PC-3 (cell line): Measurements from ENCODE around the gene OXCT2. TPM values are rescaled to one million over a fixed set of nuclear protein-coding genes. Genes with fewer than 3 reads are reported as not detected.

Experiments
- ATAC-seq: fragments of 200-7000 bp; cut with Tn5 transposase; 2 replicates; pipeline ENCODE4 v1.9.1; 2020; ENCODE audit warnings: mild to moderate bottlenecking, moderate library complexity
- BruUV-seq: library from RNA; stranded (reverse); fragments of 400-500 nt; replicated peaks from 2 replicates; lab custom pipeline; 2021; lab: Mats Ljungman, UMichigan
- CTCF ChIA-PET: fragments of 300-600 bp; sonication (Branson Sonifier 250); formaldehyde crosslinking; loops from one replicate; lab custom pipeline; 2022; ENCODE audit warnings: antibody characterized with exemption; lab: Charles Lee
- POLR2A ChIA-PET: fragments of 300-600 bp; sonication (Branson Sonifier 250); formaldehyde crosslinking; loops from one replicate; lab custom pipeline; 2022; ENCODE audit warnings: antibody characterized with exemption; ENCODE audit not compliant: unreplicated experiment; lab: Charles Lee
- DNase-seq: peaks from one replicate; pipeline ENCODE4 v3.0.0-alpha.2; 2015
- H2AFZ ChIP-seq: fragments of 300-600 bp; sonication (generic); 2 replicates; pipeline ENCODE4 v1.6.0; 2016; ENCODE audit warnings: antibody characterized with exemption, low read length
- H3F3A ChIP-seq: fragments of 300-600 bp; sonication (generic); one replicate; pipeline ENCODE4 v1.6.0; 2017; ENCODE audit warnings: antibody characterized with exemption, low read length, control low read depth, mild to moderate bottlenecking; ENCODE audit not compliant: unreplicated experiment
- H3K27ac ChIP-seq: fragments of 300-600 bp; sonication (generic); 2 replicates; pipeline ENCODE4 v1.5.1; 2016; ENCODE audit warnings: mild to moderate bottlenecking, low read length
- H3K27me3 ChIP-seq: fragments of 300-600 bp; sonication (generic); 2 replicates; pipeline ENCODE4 v1.6.1; 2016; ENCODE audit warnings: low read length, mixed read lengths
- H3K36me3 ChIP-seq: fragments of 300-600 bp; sonication (generic); 2 replicates; pipeline ENCODE4 v1.6.1; 2016; ENCODE audit warnings: low read depth, mixed run types, low read length, mixed read lengths
- H3K4me1 ChIP-seq: fragments of 300-600 bp; sonication (generic); 2 replicates; pipeline ENCODE4 v1.5.1; 2016; ENCODE audit warnings: low read length; ENCODE audit not compliant: insufficient read depth
- H3K4me2 ChIP-seq: fragments of 300-600 bp; sonication (generic); 2 replicates; pipeline ENCODE4 v1.6.0; 2016; ENCODE audit warnings: low read length
- H3K4me3 ChIP-seq: fragments of 300-600 bp; sonication (generic); 2 replicates; pipeline ENCODE4 v1.5.1; 2016; ENCODE audit warnings: mild to moderate bottlenecking, low read length, mixed read lengths
- H3K79me2 ChIP-seq: fragments of 300-600 bp; sonication (generic); 2 replicates; pipeline ENCODE4 v1.6.1; 2017; ENCODE audit warnings: low read length, mixed read lengths
- H3K9ac ChIP-seq: fragments of 300-600 bp; sonication (generic); 2 replicates; pipeline ENCODE4 v1.6.0; 2016; ENCODE audit warnings: mild to moderate bottlenecking, low read length
- H3K9me2 ChIP-seq: fragments of 300-600 bp; sonication (generic); replicated peaks from 2 replicates; pipeline ENCODE4 v1.6.1; 2016; ENCODE audit warnings: mixed run types, low read length, mixed read lengths
- H3K9me3 ChIP-seq: fragments of 300-600 bp; sonication (generic); 2 replicates; pipeline ENCODE4 v1.6.1; 2016; ENCODE audit warnings: low read length, mixed read lengths
- H4K20me1 ChIP-seq: fragments of 300-600 bp; sonication (generic); 2 replicates; pipeline ENCODE4 v1.6.1; 2016; ENCODE audit warnings: low read length, mixed read lengths
- EZH2 ChIP-seq: fragments of 300-600 bp; sonication (generic); IDR thresholded peaks from one replicate; pipeline ENCODE4 v1.6.1; 2017; ENCODE audit warnings: antibody characterized with exemption, mild to moderate bottlenecking, low read length; ENCODE audit not compliant: unreplicated experiment
- EZH2phosphoT487 ChIP-seq: fragments of 300-600 bp; sonication (generic); IDR thresholded peaks from 2 replicates; pipeline ENCODE4 v1.6.1; 2018; ENCODE audit warnings: mild to moderate bottlenecking, antibody characterized with exemption, low read length, borderline replicate concordance
- intact Hi-C: fragments of 100-400 bp; cut with micrococcal nuclease; formaldehyde crosslinking; loops from 2 replicates; pipeline ENCODE4 v1.9.0; 2023
- total RNA-seq: library from RNA; depleted of rRNA; stranded (reverse); fragments of >200 nt; gene quantifications from 2 replicates; pipeline ENCODE4 v1.2.3, GENCODE V29; 2014; rRNA removed
- TF ChIP-seq, protein P1 (sequence below): fragments of 300-600 bp; sonication (generic); conservative IDR thresholded peaks from 2 replicates; pipeline ENCODE4 v1.5.1; 2017; ENCODE audit warnings: antibody characterized with exemption, low read depth, mild to moderate bottlenecking, low read length

The OXCT2 gene
- total RNA-seq, 1 experiment from 2014 or later: 0.98 TPM

DNA sequence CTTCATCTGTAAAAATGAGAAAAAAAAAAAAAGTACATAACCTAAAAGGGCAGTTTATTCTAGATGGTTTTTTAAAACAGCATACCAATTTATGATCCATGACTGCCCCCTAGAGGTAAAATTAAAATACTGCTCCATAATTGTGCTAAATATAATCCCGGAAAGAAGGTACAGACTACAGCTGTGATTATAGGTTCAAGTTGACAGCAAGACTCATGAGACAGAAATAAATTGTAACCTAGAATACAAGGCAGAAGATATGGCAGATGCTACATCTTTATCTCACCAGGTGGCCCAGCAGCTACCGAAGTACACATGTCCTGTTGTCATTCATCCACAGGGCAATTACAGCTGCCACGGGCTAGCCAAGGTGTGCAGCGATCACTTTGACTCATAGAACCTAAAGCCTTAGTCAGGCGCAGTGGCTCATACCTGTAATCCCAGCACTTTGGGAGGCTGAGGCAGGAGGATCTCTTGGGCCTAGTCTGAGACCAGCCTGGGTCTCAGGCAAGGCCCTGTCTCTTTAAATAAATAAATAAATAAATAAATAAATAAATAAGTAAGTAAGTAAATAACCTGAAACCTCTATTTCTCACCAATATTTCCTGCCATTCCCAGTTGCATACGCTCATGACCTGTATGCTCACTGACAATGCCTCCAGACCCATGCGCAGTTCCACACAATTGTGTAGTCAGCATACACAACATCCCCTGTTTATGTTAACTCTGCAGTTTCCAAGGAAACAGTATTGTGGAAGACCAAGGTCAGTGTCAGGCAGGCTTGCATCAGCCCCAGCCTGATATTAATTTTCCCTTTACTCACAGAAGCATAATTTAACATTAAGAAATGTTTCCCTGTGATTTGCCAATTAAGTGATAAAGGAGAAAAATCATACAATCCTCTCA is 50.8 kb downstream of the OXCT2 start:
- H3K27me3 ChIP-seq: peaks cover 13% of the 10 kb centered on the region; the same call in 1 of the 2 replicates
- no TSS peak for BruUV-seq
- H3K4me1 ChIP-seq: peaks cover 12% of the 10 kb centered on the region
- intact Hi-C loops: loop anchor here (2.0 to 10.0 kb wide), 4 partner anchors 20 to 626 kb away; no protein-coding TSS in a partner anchor
- H3K4me2 ChIP-seq: peak overlapping the region; percentile 62
- peak; percentile 54 for ATAC-seq
- H3K9me2 ChIP-seq: no peaks in the 10 kb centered on the region
- no peaks in the 10 kb centered on the region for H3K9me3 ChIP-seq
- H3K4me3 ChIP-seq: no peak overlapping the region; the same call in 1 of the 2 replicates
- POLR2A ChIA-PET: no interaction called here
- H3F3A ChIP-seq: no peaks in the 10 kb centered on the region
- no peaks in the 10 kb centered on the region for H4K20me1 ChIP-seq
- TF ChIP-seq, protein P1, sequence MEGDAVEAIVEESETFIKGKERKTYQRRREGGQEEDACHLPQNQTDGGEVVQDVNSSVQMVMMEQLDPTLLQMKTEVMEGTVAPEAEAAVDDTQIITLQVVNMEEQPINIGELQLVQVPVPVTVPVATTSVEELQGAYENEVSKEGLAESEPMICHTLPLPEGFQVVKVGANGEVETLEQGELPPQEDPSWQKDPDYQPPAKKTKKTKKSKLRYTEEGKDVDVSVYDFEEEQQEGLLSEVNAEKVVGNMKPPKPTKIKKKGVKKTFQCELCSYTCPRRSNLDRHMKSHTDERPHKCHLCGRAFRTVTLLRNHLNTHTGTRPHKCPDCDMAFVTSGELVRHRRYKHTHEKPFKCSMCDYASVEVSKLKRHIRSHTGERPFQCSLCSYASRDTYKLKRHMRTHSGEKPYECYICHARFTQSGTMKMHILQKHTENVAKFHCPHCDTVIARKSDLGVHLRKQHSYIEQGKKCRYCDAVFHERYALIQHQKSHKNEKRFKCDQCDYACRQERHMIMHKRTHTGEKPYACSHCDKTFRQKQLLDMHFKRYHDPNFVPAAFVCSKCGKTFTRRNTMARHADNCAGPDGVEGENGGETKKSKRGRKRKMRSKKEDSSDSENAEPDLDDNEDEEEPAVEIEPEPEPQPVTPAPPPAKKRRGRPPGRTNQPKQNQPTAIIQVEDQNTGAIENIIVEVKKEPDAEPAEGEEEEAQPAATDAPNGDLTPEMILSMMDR: peak; percentile 80
- TF ChIP-seq EZH2phosphoT487 (no peak), EZH2 (no peak)
- peak overlapping the region; percentile 55 for H2AFZ ChIP-seq
- H3K79me2 ChIP-seq: no peaks in the 10 kb centered on the region
- CTCF ChIA-PET: interaction anchor here (1.2 kb wide), 1 partner anchor 114 kb away, joined by 24 read pairs; no protein-coding TSS in a partner anchor
- no peaks in the 10 kb centered on the region for H3K36me3 ChIP-seq
- H3K27ac ChIP-seq: no peak overlapping the region
- peak; percentile 83 for DNase-seq
- H3K9ac ChIP-seq: no peak overlapping the region

Other genes with a start within 250 kb of the OXCT2 start
- 136 and 187 TPM in 2 replicates for gene PABPC4, start 194.6 kb downstream of the OXCT2 start, total RNA-seq
- gene HEYL, start 131.7 kb downstream of the OXCT2 start, total RNA-seq: 0.12 TPM in 1 of 2 replicates, not detected in the other
- gene NT5C1A, start 99.2 kb downstream of the OXCT2 start, total RNA-seq: not detected in 2 replicates
- gene HPCAL4, start 79.9 kb downstream of the OXCT2 start, total RNA-seq: 0.04 and 0.12 TPM in 2 replicates
- 45.1 and 53.6 TPM in 2 replicates for gene PPIE, start 32.5 kb downstream of the OXCT2 start, total RNA-seq
- gene BMP8B, start 17.5 kb upstream of the OXCT2 start, total RNA-seq: 3.3 and 4.7 TPM in 2 replicates
- 31.0 and 35.6 TPM in 2 replicates for gene TRIT1, start 112.2 kb upstream of the OXCT2 start, total RNA-seq
- 4.0 and 6.6 TPM in 2 replicates for gene MYCL, start 130.6 kb upstream of the OXCT2 start, total RNA-seq
- 8.6 and 12.1 TPM in 2 replicates for gene MFSD2A, start 183.8 kb upstream of the OXCT2 start, total RNA-seq